NCI-H1092 treated with DMSO at 0.1 percent for 48 hours (cell line): Measurements from ENCODE around the gene KCNS1.
A peak's percentile ranks its signal among the peaks of the same experiment; 100 is the strongest.

ENCODE experiments used
- DNase-seq: peaks from one replicate; lab custom pipeline; 2025; lab: John Stamatoyannopoulos, UW

Gene KCNS1

GRCh38 chr20:45109634-45110033, 8.7 kb upstream of the KCNS1 start:
- DNase-seq, result no peak

- DNase-seq, result no peak
Measured at GRCh38 chr20:45105317-45105716, 4.4 kb upstream of the KCNS1 start.

GRCh38 chr20:45104786-45105185, 3.9 kb upstream of the KCNS1 start:
- no peak for DNase-seq

GRCh38 chr20:45103072-45103471, 2.1 kb upstream of the KCNS1 start:
- DNase-seq, result no peak

- no peak for DNase-seq
Measured at GRCh38 chr20:45101333-45101850, 465 bp upstream of the KCNS1 start.

GRCh38 chr20:45098103-45098773, 2.7 kb downstream of the KCNS1 start:
- DNase-seq, result no peak

- DNase-seq, result peak; percentile 11
Measured at GRCh38 chr20:45097485-45098102, 3.3 kb downstream of the KCNS1 start.

- DNase-seq, result no peak
Measured at GRCh38 chr20:45096781-45097180, 4.1 kb downstream of the KCNS1 start.

GRCh38 chr20:45095805-45096238, 5.1 kb downstream of the KCNS1 start:
- peak; percentile 8 for DNase-seq

- DNase-seq, result no peak
Measured at GRCh38 chr20:45094864-45095574, 5.9 kb downstream of the KCNS1 start.

GRCh38 chr20:45094201-45094600, 6.7 kb downstream of the KCNS1 start:
- no peak for DNase-seq

- DNase-seq, result no peak
Measured at GRCh38 chr20:45092898-45093297, 8.0 kb downstream of the KCNS1 start.

GRCh38 chr20:45091366-45091765, 9.6 kb downstream of the KCNS1 start:
- DNase-seq, result no peak

- DNase-seq, result no peak
Measured at GRCh38 chr20:45090481-45090880, 10.4 kb downstream of the KCNS1 start.

- no peak for DNase-seq
Measured at GRCh38 chr20:45088247-45088646, 12.7 kb downstream of the KCNS1 start.

GRCh38 chr20:45087814-45088213, 13.1 kb downstream of the KCNS1 start:
- no peak for DNase-seq

- DNase-seq, result no peak
Measured at GRCh38 chr20:45087097-45087790, 13.7 kb downstream of the KCNS1 start.

GRCh38 chr20:45085867-45086266, 15.1 kb downstream of the KCNS1 start:
- DNase-seq, result no peak

GRCh38 chr20:45085289-45085688, 15.6 kb downstream of the KCNS1 start:
- no peak for DNase-seq

- no peak for DNase-seq
Measured at GRCh38 chr20:45083127-45083526, 17.8 kb downstream of the KCNS1 start.

- no peak for DNase-seq
Measured at GRCh38 chr20:45082468-45082867, 18.5 kb downstream of the KCNS1 start.

GRCh38 chr20:45080867-45081624, 19.9 kb downstream of the KCNS1 start:
- no peak for DNase-seq
